ENCODE data around the gene PRRT1B. TPM values are rescaled to one million over a fixed set of nuclear protein-coding genes. Genes with fewer than 3 reads are reported as not detected.
A peak's percentile ranks its signal among the peaks of the same experiment; 100 is the strongest.

Gene PRRT1B
- total and polyA plus RNA-seq, 4 donors = 0.96 to 7.9 (median 3.8) TPM

DNA sequence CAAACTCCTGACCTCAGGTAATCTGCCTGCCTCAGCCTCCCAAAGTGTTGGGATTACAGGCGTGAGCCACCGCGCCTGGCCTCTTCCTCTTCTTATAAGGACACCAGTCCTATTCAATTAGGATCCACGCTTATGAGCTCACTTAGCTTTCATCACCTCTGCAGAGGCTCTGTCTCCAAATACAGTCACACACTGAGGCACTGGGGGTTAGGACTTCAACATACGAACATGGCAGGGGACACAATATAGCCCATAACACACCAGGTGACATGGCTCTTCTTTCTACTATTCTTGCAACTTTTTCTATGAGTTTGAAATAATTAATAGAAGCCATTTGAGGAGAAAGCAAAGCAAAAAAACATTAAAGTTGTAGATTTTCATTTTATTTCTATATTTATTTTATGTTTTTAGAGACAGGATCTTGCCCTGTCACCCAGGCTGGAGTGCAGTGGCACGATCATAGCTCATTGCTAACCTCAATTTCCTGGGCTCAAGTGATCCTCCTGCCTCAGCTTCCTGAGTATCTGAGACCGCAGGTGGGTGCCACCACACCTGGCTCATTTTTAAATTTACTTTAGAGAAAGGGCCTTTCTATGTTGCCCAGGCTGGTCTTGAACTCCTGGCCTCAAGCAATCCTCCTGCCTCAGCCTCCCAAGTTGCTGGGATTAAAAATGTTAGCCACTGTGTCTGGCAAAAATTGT lies 6.0 kb upstream of the PRRT1B start:
- DNase-seq = no peak
- Histone ChIP-seq H3K9me3 (ENCODE audit: control insufficient read depth in 4 of 4, insufficient read depth in 3 of 4, low read length in 3 of 4) (peaks cover 0 to 9% (median 5%) of the 10 kb centered on the region in 4 donors), H3K36me3 (ENCODE audit: control insufficient read depth in 4 of 4, insufficient read depth in 4 of 4, low read length in 4 of 4) (no peaks in the 10 kb centered on the region), H3K27me3 (ENCODE audit: control insufficient read depth in 3 of 3, insufficient read depth in 3 of 3, low read length in 2 of 3) (peaks cover 0 to 3% (median 0%) of the 10 kb centered on the region in 3 donors), H3K4me3 (no peak overlapping the region), H3K4me1 (ENCODE audit: control insufficient read depth in 5 of 5, insufficient read depth in 5 of 5, low read length in 5 of 5) (peaks cover 0 to 5% (median 0%) of the 10 kb centered on the region in 5 donors), H3K27ac (ENCODE audit: low read depth in 1 of 2, low read length in 1 of 2) (no peak overlapping the region), H3K9ac (ENCODE audit: insufficient read depth in 1 of 2, low read length in 2 of 2) (no peak overlapping the region)
- 84 to 85% methylated on average over 7 of the region's 7 CpGs for WGBS, 2 donors
- TF ChIP-seq, protein P1, sequence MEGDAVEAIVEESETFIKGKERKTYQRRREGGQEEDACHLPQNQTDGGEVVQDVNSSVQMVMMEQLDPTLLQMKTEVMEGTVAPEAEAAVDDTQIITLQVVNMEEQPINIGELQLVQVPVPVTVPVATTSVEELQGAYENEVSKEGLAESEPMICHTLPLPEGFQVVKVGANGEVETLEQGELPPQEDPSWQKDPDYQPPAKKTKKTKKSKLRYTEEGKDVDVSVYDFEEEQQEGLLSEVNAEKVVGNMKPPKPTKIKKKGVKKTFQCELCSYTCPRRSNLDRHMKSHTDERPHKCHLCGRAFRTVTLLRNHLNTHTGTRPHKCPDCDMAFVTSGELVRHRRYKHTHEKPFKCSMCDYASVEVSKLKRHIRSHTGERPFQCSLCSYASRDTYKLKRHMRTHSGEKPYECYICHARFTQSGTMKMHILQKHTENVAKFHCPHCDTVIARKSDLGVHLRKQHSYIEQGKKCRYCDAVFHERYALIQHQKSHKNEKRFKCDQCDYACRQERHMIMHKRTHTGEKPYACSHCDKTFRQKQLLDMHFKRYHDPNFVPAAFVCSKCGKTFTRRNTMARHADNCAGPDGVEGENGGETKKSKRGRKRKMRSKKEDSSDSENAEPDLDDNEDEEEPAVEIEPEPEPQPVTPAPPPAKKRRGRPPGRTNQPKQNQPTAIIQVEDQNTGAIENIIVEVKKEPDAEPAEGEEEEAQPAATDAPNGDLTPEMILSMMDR (IDR thresholded peaks at IDR 0.05; ENCODE audit: control extremely low read depth, extremely low read depth) = no peak
- no peak for ATAC-seq (ENCODE audit: insufficient read depth, low FRiP score)

DNA sequence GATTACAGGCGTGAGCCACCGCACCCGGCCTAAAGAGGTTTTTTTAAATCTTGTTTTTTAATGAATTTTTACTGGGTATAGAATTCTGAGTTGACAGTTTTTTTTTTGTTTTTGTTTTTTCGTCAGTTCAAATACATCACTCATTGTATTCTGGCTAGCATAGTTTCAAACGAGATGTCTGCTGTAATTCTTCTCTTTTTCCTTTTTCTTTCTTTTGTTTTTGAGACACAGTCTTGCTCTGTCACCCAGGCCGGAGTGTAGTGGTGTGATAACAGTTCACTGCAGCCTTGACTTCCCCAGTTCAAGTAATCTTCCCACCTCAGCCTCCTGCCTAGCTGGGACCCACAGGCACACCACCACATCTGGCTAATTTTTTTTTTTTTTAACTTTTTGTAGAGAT lies 2.2 kb upstream of the PRRT1B start:
- Histone ChIP-seq H3K27ac (ENCODE audit: low read depth in 1 of 2, low read length in 1 of 2) (no peak overlapping the region), H3K9me3 (ENCODE audit: control insufficient read depth in 4 of 4, insufficient read depth in 3 of 4, low read length in 3 of 4) (peaks cover 0 to 11% (median 6%) of the 10 kb centered on the region in 4 donors), H3K4me3 (no peak overlapping the region), H3K9ac (ENCODE audit: insufficient read depth in 1 of 2, low read length in 2 of 2) (no peak overlapping the region), H3K36me3 (ENCODE audit: control insufficient read depth in 4 of 4, insufficient read depth in 4 of 4, low read length in 4 of 4) (no peaks in the 10 kb centered on the region), H3K4me1 (ENCODE audit: control insufficient read depth in 5 of 5, insufficient read depth in 5 of 5, low read length in 5 of 5) (peaks cover 0 to 14% (median 0%) of the 10 kb centered on the region in 5 donors), H3K27me3 (ENCODE audit: control insufficient read depth in 3 of 3, insufficient read depth in 3 of 3, low read length in 2 of 3) (peaks cover 0 to 14% (median 5%) of the 10 kb centered on the region in 3 donors)
- TF ChIP-seq, protein P1 (IDR thresholded peaks at IDR 0.05; ENCODE audit: control extremely low read depth, extremely low read depth) = no peak
- ATAC-seq (ENCODE audit: insufficient read depth, low FRiP score) = no peak
- 90 to 96% methylated on average over 6 of the region's 6 CpGs for WGBS, 2 donors
- DNase-seq = no peak

DNA sequence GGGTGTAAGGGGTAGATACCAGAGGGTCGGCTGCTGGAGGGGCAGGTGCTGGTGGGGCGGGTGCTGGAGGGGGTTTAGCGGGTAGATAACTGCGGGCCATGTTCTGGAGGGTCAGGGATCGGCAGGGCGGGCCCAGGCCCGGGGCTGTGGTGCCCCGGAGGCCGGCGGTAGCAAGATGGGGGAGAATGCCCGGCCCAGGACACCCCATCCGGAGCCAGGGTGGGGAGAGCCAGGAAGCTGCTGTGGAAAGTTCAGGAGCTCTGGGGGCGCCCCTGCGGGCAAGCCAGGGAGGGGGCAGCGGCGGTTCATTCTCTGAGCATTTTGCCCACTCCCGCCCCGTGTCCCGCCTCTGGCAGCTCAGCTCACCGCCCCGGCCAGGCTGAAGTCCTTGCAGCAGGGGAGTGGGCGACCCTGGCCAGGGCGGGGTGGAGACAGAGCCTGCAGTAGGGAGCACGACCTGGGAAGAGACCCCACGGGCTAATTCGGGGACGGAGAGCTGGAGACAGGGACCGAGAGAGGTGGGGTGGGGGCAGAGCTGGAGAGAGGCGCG lies 538 bp downstream of the PRRT1B start:
- Histone ChIP-seq H3K9ac (ENCODE audit: insufficient read depth in 1 of 2, low read length in 2 of 2) (no peak overlapping the region), H3K27me3 (ENCODE audit: control insufficient read depth in 3 of 3, insufficient read depth in 3 of 3, low read length in 2 of 3) (peaks cover 0 to 14% (median 5%) of the 10 kb centered on the region in 3 donors), H3K9me3 (ENCODE audit: control insufficient read depth in 4 of 4, insufficient read depth in 3 of 4, low read length in 3 of 4) (peaks cover 0 to 11% (median 6%) of the 10 kb centered on the region in 4 donors), H3K4me1 (ENCODE audit: control insufficient read depth in 5 of 5, insufficient read depth in 5 of 5, low read length in 5 of 5) (peaks cover 0 to 14% (median 0%) of the 10 kb centered on the region in 5 donors), H3K36me3 (ENCODE audit: control insufficient read depth in 4 of 4, insufficient read depth in 4 of 4, low read length in 4 of 4) (no peaks in the 10 kb centered on the region), H3K4me3 (peak overlapping the region; percentile 27), H3K27ac (ENCODE audit: low read depth in 1 of 2, low read length in 1 of 2) (peak overlapping the region in 1 of 2 donors; percentile 77)
- DNase-seq (peak in 1 of 3 donors; percentile 37), ATAC-seq (ENCODE audit: insufficient read depth, low FRiP score) (no peak)
- TF ChIP-seq, protein P1 (IDR thresholded peaks at IDR 0.05; ENCODE audit: control extremely low read depth, extremely low read depth) = no peak
- 4 to 5% methylated on average over 20 to 30 of the region's 30 CpGs for WGBS, 2 donors

Data from lung (tissue), 12 donors.